Heart left ventricle (tissue), 16 donors: ENCODE measurements around the gene TTPAL. TPM values are rescaled to one million over a fixed set of nuclear protein-coding genes. Genes with fewer than 3 reads are reported as not detected.
A peak's percentile ranks its signal among the peaks of the same experiment; 100 is the strongest.

ENCODE experiments used
- ATAC-seq, 4 donors: fragments of 200-7000 bp; cut with Tn5 transposase; one replicate each; pipeline ENCODE4 v1.9.1; 2020 to 2022; ENCODE audit warnings: moderate library complexity in 4 of 4, mild to moderate bottlenecking in 3 of 4, moderate number of reproducible peaks in 1 of 4
- DNase-seq, 5 donors: peaks; one replicate each; pipeline ENCODE4 v3.0.0-alpha.2; 2020
- H3K27ac ChIP-seq, 12 donors: fragments of 200-600 bp; sonication (generic) in 4 of 12; one replicate each; pipeline versions ENCODE4 v1.5.0 to v1.8.0; 2016 to 2022; ENCODE audit warnings: mild to moderate bottlenecking in 2 of 12
- H3K27me3 ChIP-seq, 9 donors: fragments of 200-600 bp; sonication (generic) in 2 of 9; one replicate each; pipeline versions ENCODE4 v1.5.1 to v1.8.0; 2016 to 2022; ENCODE audit warnings: mild to moderate bottlenecking in 3 of 9
- H3K36me3 ChIP-seq, 9 donors: fragments of 200-600 bp; sonication (generic) in 2 of 9; one replicate each; pipeline versions ENCODE4 v1.5.0 to v1.8.0; 2018 to 2022; ENCODE audit warnings: mild to moderate bottlenecking in 2 of 9
- H3K4me1 ChIP-seq, 12 donors: fragments of 200-600 bp; sonication (generic) in 4 of 12; one replicate each; pipeline versions ENCODE4 v1.5.0 to v1.8.0; 2016 to 2022; ENCODE audit warnings: mild to moderate bottlenecking in 3 of 12
- H3K4me3 ChIP-seq, 12 donors: fragments of 200-600 bp; sonication (generic) in 4 of 12; one replicate each; pipeline versions ENCODE4 v1.5.0 to v1.8.0; 2017 to 2022; ENCODE audit warnings: mild to moderate bottlenecking in 9 of 12, moderate library complexity in 4 of 12
- H3K9me3 ChIP-seq, 12 donors: fragments of 200-600 bp; sonication (generic) in 4 of 12; one replicate each; pipeline versions ENCODE4 v1.5.0 to v1.8.0; 2016 to 2022; ENCODE audit warnings: mild to moderate bottlenecking in 1 of 12
- POLR2A ChIP-seq, 2 donors: fragments of 450-650 bp; IDR thresholded peaks; one replicate each; pipeline ENCODE4 v1.6.1; 2017; ENCODE audit warnings: antibody characterized with exemption in 2 of 2, mild to moderate bottlenecking in 2 of 2, moderate library complexity in 2 of 2
- WGBS, 4 donors: extraction: QIAGEN DNeasy Blood & Tissue Kit in 2 of 4; methylation state at CpG; one replicate each; pipeline versions ENCODE4 v1.1.5 to v1.1.7; 2013 to 2018; 5-methylcytosine and 5-hydroxymethylcytosine counted together
- intact Hi-C, 10 donors: fragments of 100-400 bp; cut with DNase I; formaldehyde crosslinking; loops; one replicate each; pipeline versions ENCODE4 v1.11.1 to v1.14.2; 2022
- polyA plus RNA-seq, 2 donors: library from polyadenylated mRNA; stranded (reverse); fragments of 200-250 nt; gene quantifications; one replicate each; pipeline ENCODE4 v1.2.3, GENCODE V29; 2013
- total RNA-seq, 9 donors: library from RNA; depleted of rRNA in 2 of 9; stranded (reverse); fragments of >200 nt in 2 of 9; fragmentation: NEBNext Ultra II Directional in 3 of 9; extraction: Animal tissue kit (Norgen Biotek cat#: 25700) in 3 of 9; gene quantifications; one replicate each; pipeline versions ENCODE4 v1.1.0 to v1.2.4, GENCODE V29; 2016 to 2023
- TF ChIP-seq, protein P1 (sequence below), 12 donors: fragments of 200-600 bp; sonication (generic) in 4 of 12; IDR thresholded peaks; one replicate each; pipeline versions ENCODE4 v1.5.0 to v1.8.0; 2018 to 2022; ENCODE audit warnings: antibody characterized with exemption in 12 of 12, mild to moderate bottlenecking in 5 of 12
- donor health status: ischemic (EF 13 %, LVEDD 7.1; RV severe dilation, severe dysfunction).
- donor health status: healthy with polysubstance abuse.
- donor health status: DM: no; HTN: yes; CAD: no.
- donor health status: DM: no; HTN: no; CAD: no.
- donor health status: ischemic (EF 25% LVEDD 6.9; RV normal size, moderate dysfunction).
- donor health status: ischemic (EF 25% LVEDD 5.7; RV mildly dilated, moderate dysfunction).
- donor health status: healthy.
- donor health status: DM: yes; HTN: yes; CAD: no.
- donor health status: ischemic (EF 35%, LVEDD 5.7; RV mildly dilated, moderate dysfunction).
- donor health status: nonischemic (EF 11% LVEDD 7.7; RV severe dilation, severe dysfunction).
- donor health status: DM: yes; HTN: yes; CAD: no.
- donor health status: PGD.
- donor health status: ischemic (EF 29% LVEDD 5.4; RV normal size, mild dysfunction).
- donor health status: nonischemic (EF 23%, LVEDD 6.1; RV moderate dilation, normal function).

Gene TTPAL
- total and polyA plus RNA-seq, 11 donors, result 1.9 to 6.0 (median 4.2) TPM

GRCh38 chr20:44427804-44428173 lies 47.9 kb upstream of the TTPAL start:
- WGBS, 4 donors, result 83 to 87% (median 85%) methylated on average over 3 of the region's 3 CpGs
- ATAC-seq (no peak), DNase-seq (no peak)
- H3K4me3 ChIP-seq, result no peak overlapping the region
- intact Hi-C loops, result no loop called here
- H3K9me3 ChIP-seq, result no peaks in the 10 kb centered on the region
- no peaks in the 10 kb centered on the region for H3K36me3 ChIP-seq
- H3K27ac ChIP-seq, result no peak overlapping the region
- H3K27me3 ChIP-seq, result peaks cover 0 to 22% (median 3%) of the 10 kb centered on the region in 9 donors
- TF ChIP-seq, protein P1, sequence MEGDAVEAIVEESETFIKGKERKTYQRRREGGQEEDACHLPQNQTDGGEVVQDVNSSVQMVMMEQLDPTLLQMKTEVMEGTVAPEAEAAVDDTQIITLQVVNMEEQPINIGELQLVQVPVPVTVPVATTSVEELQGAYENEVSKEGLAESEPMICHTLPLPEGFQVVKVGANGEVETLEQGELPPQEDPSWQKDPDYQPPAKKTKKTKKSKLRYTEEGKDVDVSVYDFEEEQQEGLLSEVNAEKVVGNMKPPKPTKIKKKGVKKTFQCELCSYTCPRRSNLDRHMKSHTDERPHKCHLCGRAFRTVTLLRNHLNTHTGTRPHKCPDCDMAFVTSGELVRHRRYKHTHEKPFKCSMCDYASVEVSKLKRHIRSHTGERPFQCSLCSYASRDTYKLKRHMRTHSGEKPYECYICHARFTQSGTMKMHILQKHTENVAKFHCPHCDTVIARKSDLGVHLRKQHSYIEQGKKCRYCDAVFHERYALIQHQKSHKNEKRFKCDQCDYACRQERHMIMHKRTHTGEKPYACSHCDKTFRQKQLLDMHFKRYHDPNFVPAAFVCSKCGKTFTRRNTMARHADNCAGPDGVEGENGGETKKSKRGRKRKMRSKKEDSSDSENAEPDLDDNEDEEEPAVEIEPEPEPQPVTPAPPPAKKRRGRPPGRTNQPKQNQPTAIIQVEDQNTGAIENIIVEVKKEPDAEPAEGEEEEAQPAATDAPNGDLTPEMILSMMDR (IDR thresholded peaks at IDR 0.05), result no peak
- TF ChIP-seq POLR2A (IDR thresholded peaks at IDR 0.05), result no peak
- H3K4me1 ChIP-seq, result no peaks in the 10 kb centered on the region

GRCh38 chr20:44428174-44429016 lies 47.3 kb upstream of the TTPAL start:
- H3K27me3 ChIP-seq, result peaks cover 0 to 16% (median 3%) of the 10 kb centered on the region in 9 donors
- intact Hi-C loops, result no loop called here
- DNase-seq (peak in 1 of 5 donors; percentile 5), ATAC-seq (no peak)
- TF ChIP-seq POLR2A (IDR thresholded peaks at IDR 0.05), result no peak
- TF ChIP-seq, protein P1 (IDR thresholded peaks at IDR 0.05), result no peak
- H3K27ac ChIP-seq, result no peak overlapping the region
- no peaks in the 10 kb centered on the region for H3K9me3 ChIP-seq
- WGBS, 4 donors, result 84 to 89% (median 87%) methylated on average over 8 of the region's 8 CpGs
- H3K36me3 ChIP-seq, result no peaks in the 10 kb centered on the region
- H3K4me3 ChIP-seq, result no peak overlapping the region
- H3K4me1 ChIP-seq, result no peaks in the 10 kb centered on the region

- H3K9me3 ChIP-seq, result no peaks in the 10 kb centered on the region
- intact Hi-C loops, result no loop called here
- H3K27me3 ChIP-seq, result peaks cover 0 to 14% (median 2%) of the 10 kb centered on the region in 9 donors
- no peak overlapping the region for H3K27ac ChIP-seq
- no peak overlapping the region for H3K4me3 ChIP-seq
- TF ChIP-seq, protein P1 (IDR thresholded peaks at IDR 0.05), result no peak
- TF ChIP-seq POLR2A (IDR thresholded peaks at IDR 0.05), result no peak
- H3K36me3 ChIP-seq, result no peaks in the 10 kb centered on the region
- DNase-seq (peak in 1 of 5 donors; percentile 16), ATAC-seq (no peak)
- no peaks in the 10 kb centered on the region for H3K4me1 ChIP-seq
- 77 to 84% (median 80%) methylated on average over 2 of the region's 2 CpGs for WGBS, 4 donors
These were observed 46.7 kb upstream of the TTPAL start for GRCh38 chr20:44429017-44429339.

DNA sequence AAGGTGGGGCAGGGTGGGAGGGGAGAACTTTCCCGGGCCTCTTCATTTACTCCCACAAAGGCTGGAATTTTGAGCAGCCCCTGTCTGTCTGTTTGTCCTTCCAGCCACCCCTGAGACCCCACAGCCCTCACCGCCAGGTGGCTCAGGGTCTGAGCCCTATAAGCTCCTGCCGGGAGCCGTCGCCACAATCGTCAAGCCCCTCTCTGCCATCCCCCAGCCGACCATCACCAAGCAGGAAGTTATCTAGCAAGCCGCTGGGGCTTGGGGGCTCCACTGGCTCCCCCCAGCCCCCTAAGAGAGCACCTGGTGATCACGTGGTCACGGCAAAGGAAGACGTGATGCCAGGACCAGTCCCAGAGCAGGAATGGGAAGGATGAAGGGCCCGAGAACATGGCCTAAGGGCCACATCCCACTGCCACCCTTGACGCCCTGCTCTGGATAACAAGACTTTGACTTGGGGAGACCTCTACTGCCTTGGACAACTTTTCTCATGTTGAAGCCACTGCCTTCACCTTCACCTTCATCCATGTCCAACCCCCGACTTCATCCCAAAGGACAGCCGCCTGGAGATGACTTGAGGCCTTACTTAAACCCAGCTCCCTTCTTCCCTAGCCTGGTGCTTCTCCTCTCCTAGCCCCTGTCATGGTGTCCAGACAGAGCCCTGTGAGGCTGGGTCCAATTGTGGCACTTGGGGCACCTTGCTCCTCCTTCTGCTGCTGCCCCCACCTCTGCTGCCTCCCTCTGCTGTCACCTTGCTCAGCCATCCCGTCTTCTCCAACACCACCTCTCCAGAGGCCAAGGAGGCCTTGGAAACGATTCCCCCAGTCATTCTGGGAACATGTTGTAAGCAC lies 46.0 kb upstream of the TTPAL start:
- H3K4me1 ChIP-seq, result no peaks in the 10 kb centered on the region
- TF ChIP-seq, protein P1 (IDR thresholded peaks at IDR 0.05), result no peak
- no peak for TF ChIP-seq POLR2A (IDR thresholded peaks at IDR 0.05)
- no peak overlapping the region for H3K27ac ChIP-seq
- H3K36me3 ChIP-seq, result no peaks in the 10 kb centered on the region
- 84 to 91% (median 87%) methylated on average over 12 to 17 of the region's 17 CpGs for WGBS, 4 donors
- H3K4me3 ChIP-seq, result no peak overlapping the region
- no peak for ATAC-seq
- peak in 1 of 5 donors; percentile 17 for DNase-seq
- intact Hi-C loops, result no loop called here
- H3K9me3 ChIP-seq, result no peaks in the 10 kb centered on the region
- H3K27me3 ChIP-seq, result peaks cover 0 to 10% (median 0%) of the 10 kb centered on the region in 9 donors
